SK-N-SH treated with all-trans-retinoic acid at 6 μM for 48 hours (cell line): ENCODE results near the gene SNCB.

ENCODE experiments used
- ATAC-seq: fragments of 200-7000 bp; cut with Tn5 transposase; 3 replicates; pipeline ENCODE4 v1.9.1; 2020; ENCODE audit warnings: mild to moderate bottlenecking, moderate library complexity
- ARNTL ChIP-seq: fragments of 450-650 bp; formaldehyde crosslinking; IDR thresholded peaks from 2 replicates; pipeline ENCODE4 v1.5.0; 2020; ENCODE audit warnings: low read depth, mild to moderate bottlenecking, moderate library complexity, borderline replicate concordance
- CSDC2 ChIP-seq: fragments of 250-450 bp; sonication (Bioruptor Pico); IDR thresholded peaks from 2 replicates; pipeline ENCODE4 v1.5.0; 2020; ENCODE audit warnings: mild to moderate bottlenecking, moderate library complexity
- ESRRG ChIP-seq: fragments of 250-450 bp; sonication (Bioruptor Pico); IDR thresholded peaks from 2 replicates; pipeline ENCODE4 v1.6.1; 2021; ENCODE audit warnings: mild to moderate bottlenecking
- GLIS3 ChIP-seq: fragments of 250-450 bp; sonication (Bioruptor Pico); IDR thresholded peaks from 2 replicates; pipeline ENCODE4 v1.5.0; 2020; ENCODE audit warnings: mild to moderate bottlenecking, moderate library complexity
- ISL1 ChIP-seq: fragments of 250-450 bp; sonication (Bioruptor Pico); IDR thresholded peaks from 2 replicates; pipeline ENCODE4 v2.1.2; 2022; ENCODE audit warnings: mild to moderate bottlenecking, moderate library complexity
- POU6F1 ChIP-seq: fragments of 250-450 bp; sonication (Bioruptor Pico); IDR thresholded peaks from 2 replicates; pipeline ENCODE4 v1.8.0; 2021; ENCODE audit warnings: low read depth, mild to moderate bottlenecking, moderate library complexity, borderline replicate concordance
- PPARA ChIP-seq: fragments of 250-450 bp; sonication (Bioruptor Pico); IDR thresholded peaks from 2 replicates; pipeline ENCODE4 v1.5.0; 2020; ENCODE audit warnings: mild to moderate bottlenecking, borderline replicate concordance
- SNAI2 ChIP-seq: fragments of 250-450 bp; sonication (Bioruptor Pico); IDR thresholded peaks from 2 replicates; pipeline ENCODE4 v1.5.0; 2020; ENCODE audit warnings: mild to moderate bottlenecking, moderate library complexity
- TCF4 ChIP-seq: fragments of 250-450 bp; sonication (Bioruptor Pico); IDR thresholded peaks from 2 replicates; pipeline ENCODE4 v1.8.0; 2021; ENCODE audit warnings: mild to moderate bottlenecking, moderate library complexity, borderline replicate concordance
- TOX ChIP-seq: fragments of 250-450 bp; sonication (Bioruptor Pico); IDR thresholded peaks from 2 replicates; pipeline ENCODE4 v1.8.0; 2021; ENCODE audit warnings: mild to moderate bottlenecking, moderate library complexity, borderline replicate concordance
- TSHZ2 ChIP-seq: fragments of 250-450 bp; sonication (Bioruptor Pico); IDR thresholded peaks from 2 replicates; pipeline ENCODE4 v1.5.0; 2020; ENCODE audit warnings: mild to moderate bottlenecking, moderate library complexity
- ZC3H10 ChIP-seq: fragments of 250-450 bp; sonication (Bioruptor Pico); IDR thresholded peaks from 2 replicates; pipeline ENCODE4 v1.5.1; 2021; ENCODE audit warnings: mild to moderate bottlenecking, moderate library complexity
- ZFP3 ChIP-seq: fragments of 250-450 bp; sonication (Bioruptor Pico); IDR thresholded peaks from 2 replicates; pipeline ENCODE4 v1.5.0; 2020; ENCODE audit warnings: mild to moderate bottlenecking, moderate library complexity
- ZFP30 ChIP-seq: fragments of 450-650 bp; formaldehyde crosslinking; IDR thresholded peaks from 2 replicates; pipeline ENCODE4 v1.5.0; 2022; ENCODE audit warnings: mild to moderate bottlenecking, moderate library complexity
- ZNF565 ChIP-seq: fragments of 450-650 bp; formaldehyde crosslinking; conservative IDR thresholded peaks from 2 replicates; pipeline ENCODE4 v1.5.0; 2020; ENCODE audit warnings: low read depth, mild to moderate bottlenecking, moderate library complexity
- ZNF70 ChIP-seq: fragments of 450-650 bp; formaldehyde crosslinking; IDR thresholded peaks from 2 replicates; pipeline ENCODE4 v1.5.0; 2020; ENCODE audit warnings: mild to moderate bottlenecking, moderate library complexity
- ZNF8 ChIP-seq: fragments of 450-650 bp; formaldehyde crosslinking; IDR thresholded peaks from 2 replicates; pipeline ENCODE4 v1.5.0; 2020; ENCODE audit warnings: mild to moderate bottlenecking, moderate library complexity
- TF ChIP-seq, protein P1 (sequence below): fragments of 250-450 bp; sonication (Bioruptor Pico); IDR thresholded peaks from 2 replicates; pipeline ENCODE4 v1.5.1; 2020; ENCODE audit warnings: low read depth, mild to moderate bottlenecking, moderate library complexity
- TF ChIP-seq, protein P2 (sequence below): fragments of 250-450 bp; sonication (Bioruptor Pico); IDR thresholded peaks from 2 replicates; pipeline ENCODE4 v1.8.0; 2020; ENCODE audit warnings: mild to moderate bottlenecking, moderate library complexity, borderline replicate concordance
- TF ChIP-seq, protein P3 (sequence below): fragments of 250-450 bp; sonication (Bioruptor Pico); IDR thresholded peaks from 2 replicates; pipeline ENCODE4 v1.5.1; 2021; ENCODE audit warnings: mild to moderate bottlenecking, moderate library complexity

SNCB gene

GRCh38 chr5:176639981-176640380, 9.6 kb upstream of the SNCB start:
- TF ChIP-seq ARNTL (no peak), ZC3H10 (CRISPR knock-in tag) (no peak), TOX (CRISPR knock-in tag) (no peak), CSDC2 (CRISPR knock-in tag) (no peak), SNAI2 (CRISPR knock-in tag) (no peak), ZFP3 (CRISPR knock-in tag) (no peak), ESRRG (CRISPR knock-in tag) (no peak), TCF4 (CRISPR knock-in tag) (no peak), TSHZ2 (CRISPR knock-in tag) (no peak), ZFP30 (no peak), POU6F1 (CRISPR knock-in tag) (no peak), GLIS3 (CRISPR knock-in tag) (no peak), ZNF8 (CRISPR knock-in tag) (no peak)
- TF ChIP-seq, protein P1, sequence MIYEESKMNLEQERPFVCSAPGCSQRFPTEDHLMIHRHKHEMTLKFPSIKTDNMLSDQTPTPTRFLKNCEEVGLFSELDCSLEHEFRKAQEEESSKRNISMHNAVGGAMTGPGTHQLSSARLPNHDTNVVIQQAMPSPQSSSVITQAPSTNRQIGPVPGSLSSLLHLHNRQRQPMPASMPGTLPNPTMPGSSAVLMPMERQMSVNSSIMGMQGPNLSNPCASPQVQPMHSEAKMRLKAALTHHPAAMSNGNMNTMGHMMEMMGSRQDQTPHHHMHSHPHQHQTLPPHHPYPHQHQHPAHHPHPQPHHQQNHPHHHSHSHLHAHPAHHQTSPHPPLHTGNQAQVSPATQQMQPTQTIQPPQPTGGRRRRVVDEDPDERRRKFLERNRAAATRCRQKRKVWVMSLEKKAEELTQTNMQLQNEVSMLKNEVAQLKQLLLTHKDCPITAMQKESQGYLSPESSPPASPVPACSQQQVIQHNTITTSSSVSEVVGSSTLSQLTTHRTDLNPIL (CRISPR knock-in tag): no peak
- TF ChIP-seq, protein P2, sequence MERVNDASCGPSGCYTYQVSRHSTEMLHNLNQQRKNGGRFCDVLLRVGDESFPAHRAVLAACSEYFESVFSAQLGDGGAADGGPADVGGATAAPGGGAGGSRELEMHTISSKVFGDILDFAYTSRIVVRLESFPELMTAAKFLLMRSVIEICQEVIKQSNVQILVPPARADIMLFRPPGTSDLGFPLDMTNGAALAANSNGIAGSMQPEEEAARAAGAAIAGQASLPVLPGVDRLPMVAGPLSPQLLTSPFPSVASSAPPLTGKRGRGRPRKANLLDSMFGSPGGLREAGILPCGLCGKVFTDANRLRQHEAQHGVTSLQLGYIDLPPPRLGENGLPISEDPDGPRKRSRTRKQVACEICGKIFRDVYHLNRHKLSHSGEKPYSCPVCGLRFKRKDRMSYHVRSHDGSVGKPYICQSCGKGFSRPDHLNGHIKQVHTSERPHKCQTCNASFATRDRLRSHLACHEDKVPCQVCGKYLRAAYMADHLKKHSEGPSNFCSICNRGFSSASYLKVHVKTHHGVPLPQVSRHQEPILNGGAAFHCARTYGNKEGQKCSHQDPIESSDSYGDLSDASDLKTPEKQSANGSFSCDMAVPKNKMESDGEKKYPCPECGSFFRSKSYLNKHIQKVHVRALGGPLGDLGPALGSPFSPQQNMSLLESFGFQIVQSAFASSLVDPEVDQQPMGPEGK: no peak
- peak; percentile 28; the same call in 2 of the 3 replicates for ATAC-seq

- TF ChIP-seq, protein P1 (CRISPR knock-in tag): no peak
- no peak for TF ChIP-seq PPARA
- no peak for TF ChIP-seq GLIS3 (CRISPR knock-in tag)
- TF ChIP-seq, protein P3, sequence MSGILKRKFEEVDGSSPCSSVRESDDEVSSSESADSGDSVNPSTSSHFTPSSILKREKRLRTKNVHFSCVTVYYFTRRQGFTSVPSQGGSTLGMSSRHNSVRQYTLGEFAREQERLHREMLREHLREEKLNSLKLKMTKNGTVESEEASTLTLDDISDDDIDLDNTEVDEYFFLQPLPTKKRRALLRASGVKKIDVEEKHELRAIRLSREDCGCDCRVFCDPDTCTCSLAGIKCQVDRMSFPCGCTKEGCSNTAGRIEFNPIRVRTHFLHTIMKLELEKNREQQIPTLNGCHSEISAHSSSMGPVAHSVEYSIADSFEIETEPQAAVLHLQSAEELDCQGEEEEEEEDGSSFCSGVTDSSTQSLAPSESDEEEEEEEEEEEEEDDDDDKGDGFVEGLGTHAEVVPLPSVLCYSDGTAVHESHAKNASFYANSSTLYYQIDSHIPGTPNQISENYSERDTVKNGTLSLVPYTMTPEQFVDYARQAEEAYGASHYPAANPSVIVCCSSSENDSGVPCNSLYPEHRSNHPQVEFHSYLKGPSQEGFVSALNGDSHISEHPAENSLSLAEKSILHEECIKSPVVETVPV (CRISPR knock-in tag): no peak
- ATAC-seq: no peak
Observed at GRCh38 chr5:176639208-176639607, 8.9 kb upstream of the SNCB start.

- ATAC-seq: no peak
- TF ChIP-seq ZNF70 (no peak), ESRRG (CRISPR knock-in tag) (no peak), ISL1 (CRISPR knock-in tag) (no peak), GLIS3 (CRISPR knock-in tag) (no peak), ARNTL (no peak), PPARA (no peak), SNAI2 (CRISPR knock-in tag) (no peak), CSDC2 (CRISPR knock-in tag) (no peak), ZFP3 (CRISPR knock-in tag) (no peak), POU6F1 (CRISPR knock-in tag) (no peak), ZC3H10 (CRISPR knock-in tag) (no peak), TSHZ2 (CRISPR knock-in tag) (no peak), ZNF565 (CRISPR knock-in tag) (no peak), ZNF8 (CRISPR knock-in tag) (no peak), TCF4 (CRISPR knock-in tag) (no peak)
Observed at GRCh38 chr5:176638437-176638836, 8.1 kb upstream of the SNCB start.
